Measurements from ENCODE around the gene COL10A1. TPM values are rescaled to one million over a fixed set of nuclear protein-coding genes. Genes with fewer than 3 reads are reported as not detected.

COL10A1 gene
- total and polyA plus RNA-seq, 2 of the 4 experiments (the other 2 are of a cell fraction): 0.05 TPM; not detected in 1

- Histone ChIP-seq H3K4me2 (ENCODE audit: low read depth, low read length) (no peak overlapping the region), H3K9ac (ENCODE audit: low read depth, low read length) (no peak overlapping the region), H3K18ac (ENCODE audit: low read depth, low read length) (no peak overlapping the region), H4K20me1 (ENCODE audit: insufficient read depth, low read length) (no peaks in the 10 kb centered on the region), H2AK9ac (replicated peaks; ENCODE audit: low read depth, low read length, poor library complexity) (no peak overlapping the region), H3K9me1 (ENCODE audit: insufficient read depth, low read length) (0 out of 2 replicates have a peak, but pooled peaks cover 2% of the 10 kb centered on the region), H3K23ac (ENCODE audit: low read depth, low read length) (no peak overlapping the region), H3K4me1 (ENCODE audit: control insufficient read depth, insufficient read depth, low read length) (no peaks in the 10 kb centered on the region), H3K27ac (ENCODE audit: insufficient read depth, low read length) (no peak overlapping the region), H2BK120ac (ENCODE audit: low read depth, low read length) (no peak overlapping the region), H4K8ac (ENCODE audit: low read depth in 2 of 2, low read length in 2 of 2) (no peak overlapping the region), H2BK5ac (ENCODE audit: low read depth, low read length, poor library complexity, severe bottlenecking) (no peak overlapping the region), H3K9me3 (ENCODE audit: control insufficient read depth, insufficient read depth, low read length) (no peaks in the 10 kb centered on the region), H3K27me3 (ENCODE audit: control insufficient read depth, insufficient read depth, low read length) (no peaks in the 10 kb centered on the region), H3K4me3 (ENCODE audit: insufficient read depth, low read depth, low read length) (no peak overlapping the region), H2BK20ac (ENCODE audit: low read depth, low read length) (no peak overlapping the region), H4K91ac (ENCODE audit: insufficient read depth, low read depth, low read length) (no peak overlapping the region), H3K36me3 (ENCODE audit: control insufficient read depth, insufficient read depth, low read length) (no peaks in the 10 kb centered on the region), H3K4ac (ENCODE audit: low read depth, low read length) (no peak overlapping the region), H4K5ac (ENCODE audit: low read depth, low read length) (no peak overlapping the region), H3K79me1 (ENCODE audit: low read depth in 1 of 2, low read length in 2 of 2) (peaks cover 0 to 3% of the 10 kb centered on the region in 2 experiments; a peak in 1 of 4 replicates), H2AK5ac (ENCODE audit: low read depth, low read length) (no peak overlapping the region), H2BK15ac (ENCODE audit: low read depth, low read length) (no peak overlapping the region), H3K56ac (ENCODE audit: extremely low read depth, insufficient read depth, low read length) (no peak overlapping the region), H2AFZ (replicated peaks; ENCODE audit: low read length, poor library complexity) (no peak overlapping the region), H3K14ac (replicated peaks; ENCODE audit: low read depth, low read length) (no peak overlapping the region)
- ChIA-PET CTCF (no interaction called here), POLR2A (ENCODE audit: unreplicated experiment) (no interaction called here)
- no peak for DNase-seq
- no TSS peak for BruUV-seq (replicated peaks)
- dilution Hi-C loops (cut with HindIII; ENCODE audit: low sequenced_read_pairs, unreplicated experiment) (no loop called here), intact Hi-C loops (cut with micrococcal nuclease) (no loop called here), in situ Hi-C loops (cut with MboI; ENCODE audit: low sequenced_read_pairs) (no loop called here)
- ATAC-seq (ENCODE audit: low read depth): no peak
- TF ChIP-seq RCOR1 (IDR thresholded peaks at IDR 0.05; ENCODE audit: insufficient replicate concordance, low read length) (no peak), FOS (IDR thresholded peaks at IDR 0.05; ENCODE audit: low read depth, low read length) (no peak), CTCF (conservative IDR thresholded peaks at IDR 0.05; ENCODE audit: low read depth, low read length) (no peak), BHLHE40 (IDR thresholded peaks at IDR 0.05; ENCODE audit: low read depth, low read length) (no peak), MAFK (IDR thresholded peaks at IDR 0.05; ENCODE audit: low read depth, low read length) (no peak), MAZ (IDR thresholded peaks at IDR 0.05; ENCODE audit: borderline replicate concordance, low read depth, low read length) (no peak), RAD21 (IDR thresholded peaks at IDR 0.05; ENCODE audit: low read length) (no peak)
- 80% methylated on average over 1 of the region's 5 CpGs; no CpG with 5 or more reads in 1 of the 2 experiments for WGBS, 2 experiments (ENCODE audit: extremely low coverage in 2 of 2, insufficient read length in 1 of 2)
Observed at GRCh38 chr6:116170358-116171057, 44.6 kb upstream of the COL10A1 start.
